OCI-LY7 (cell line): ENCODE measurements around the gene RPS16. TPM values are rescaled to one million over a fixed set of nuclear protein-coding genes. Genes with fewer than 3 reads are reported as not detected.
A peak's percentile ranks its signal among the peaks of the same experiment; 100 is the strongest.

Experiments used
- BruUV-seq: library from RNA; stranded (reverse); fragments of 400-500 nt; replicated peaks from 2 replicates; lab custom pipeline; 2021; lab: Mats Ljungman, UMichigan
- CTCF ChIA-PET: fragments of 300-600 bp; sonication (Branson Sonifier 250); formaldehyde crosslinking; loops from one replicate; lab custom pipeline; 2022; ENCODE audit warnings: antibody characterized with exemption; ENCODE audit not compliant: unreplicated experiment; lab: Charles Lee
- POLR2A ChIA-PET: fragments of 300-600 bp; sonication (Branson Sonifier 250); formaldehyde crosslinking; loops from one replicate; lab custom pipeline; 2022; ENCODE audit warnings: antibody characterized with exemption; lab: Charles Lee
- DNase-seq: peaks from one replicate; pipeline ENCODE4 v3.0.0-alpha.2; 2015; ENCODE audit warnings: low spot score
- H2AFZ ChIP-seq: fragments of 200-600 bp; sonication (generic), shearing (Covaris generic); 2 replicates; pipeline ENCODE4 v1.6.1; 2014; ENCODE audit warnings: mild to moderate bottlenecking, antibody characterized with exemption, low read length, moderate library complexity
- H3K27ac ChIP-seq: fragments of 200-600 bp; sonication (generic); 2 replicates; pipeline ENCODE4 v1.5.1; 2014; ENCODE audit warnings: mixed run types, low read depth, mild to moderate bottlenecking, moderate library complexity, low read length, inconsistent platforms; ENCODE audit not compliant: poor library complexity, severe bottlenecking
- H3K36me3 ChIP-seq: fragments of 200-600 bp; sonication (generic); 2 replicates; pipeline ENCODE4 v1.6.1; 2014; ENCODE audit warnings: mild to moderate bottlenecking, antibody characterized with exemption, low read length, moderate library complexity, mixed read lengths; ENCODE audit not compliant: insufficient read depth
- H3K4me1 ChIP-seq: fragments of 200-600 bp; sonication (generic); 2 replicates; pipeline ENCODE4 v1.5.1; 2014; ENCODE audit warnings: mild to moderate bottlenecking, low read length; ENCODE audit not compliant: insufficient read depth, poor library complexity, severe bottlenecking
- H3K4me2 ChIP-seq: fragments of 200-600 bp; sonication (generic); 2 replicates; pipeline ENCODE4 v1.6.1; 2014; ENCODE audit warnings: mild to moderate bottlenecking, low read length
- H3K4me3 ChIP-seq: fragments of 200-600 bp; sonication (generic); 2 replicates; pipeline ENCODE4 v1.5.1; 2014; ENCODE audit warnings: mild to moderate bottlenecking, low read depth, low read length; ENCODE audit not compliant: poor library complexity, severe bottlenecking
- H3K79me2 ChIP-seq: fragments of 200-600 bp; sonication (generic); 2 replicates; pipeline ENCODE4 v1.6.1; 2016; ENCODE audit warnings: low read depth, mild to moderate bottlenecking, low read length, moderate library complexity, mixed read lengths; ENCODE audit not compliant: insufficient read depth
- H3K9me2 ChIP-seq: fragments of 200-600 bp; sonication (generic); 2 replicates; pipeline ENCODE4 v1.6.1; 2016; ENCODE audit warnings: mild to moderate bottlenecking, low read length, mixed read lengths; ENCODE audit not compliant: insufficient read depth
- H3K9me3 ChIP-seq: fragments of 200-600 bp; sonication (generic); 2 replicates; pipeline ENCODE4 v1.6.1; 2014; ENCODE audit warnings: mild to moderate bottlenecking, mixed run types, low read length, mixed read lengths
- H4K20me1 ChIP-seq: fragments of 200-600 bp; sonication (generic); 2 replicates; pipeline ENCODE4 v1.6.1; 2014; ENCODE audit warnings: mild to moderate bottlenecking, antibody characterized with exemption, low read length, moderate library complexity, mixed read lengths; ENCODE audit not compliant: insufficient read depth
- CTCF ChIP-seq: fragments of 200-600 bp; sonication (generic); conservative IDR thresholded peaks from 2 replicates; pipeline ENCODE4 v1.5.1; 2014; ENCODE audit warnings: mild to moderate bottlenecking, antibody characterized with exemption, low read length, moderate library complexity, mixed read lengths
- EZH2phosphoT487 ChIP-seq: fragments of 200-600 bp; sonication (generic); IDR thresholded peaks from 2 replicates; pipeline ENCODE4 v1.6.1; 2018; ENCODE audit warnings: low read depth, borderline replicate concordance, mild to moderate bottlenecking, mixed run types, antibody characterized with exemption, low read length, moderate library complexity, mixed read lengths
- intact Hi-C: fragments of 100-400 bp; cut with micrococcal nuclease; formaldehyde crosslinking; loops from one replicate; pipeline ENCODE4 v1.10.0; 2022; ENCODE audit not compliant: unreplicated experiment
- total RNA-seq, 2 experiments: library from RNA; depleted of rRNA in 1 of 2; stranded (reverse); fragments of >200 nt in 1 of 2; shearing (Covaris generic) in 1 of 2; gene quantifications; 2 replicates each; pipeline ENCODE4 v1.2.3, GENCODE V29; 2014 to 2022

RPS16 gene
- total RNA-seq, 2 experiments from 2014 or later: 634 to 3,661 TPM

GRCh38 chr19:39474139-39474620 lies 38.4 kb upstream of the RPS16 start:
- Histone ChIP-seq H3K9me2 (no peaks in the 10 kb centered on the region), H3K4me3 (no peak overlapping the region), H2AFZ (no peak overlapping the region), H3K27ac (no peak overlapping the region), H4K20me1 (no peaks in the 10 kb centered on the region), H3K36me3 (peaks cover 80% of the 10 kb centered on the region), H3K4me1 (no peaks in the 10 kb centered on the region), H3K9me3 (no peaks in the 10 kb centered on the region), H3K79me2 (no peaks in the 10 kb centered on the region), H3K4me2 (no peak overlapping the region)
- intact Hi-C loops: loop anchor here (1.0 kb wide), 1 partner anchor 58 kb away; the partner anchor contains the start of gene EID2B
- POLR2A ChIA-PET: no interaction called here
- DNase-seq: peak; percentile 65
- no peak for TF ChIP-seq EZH2phosphoT487
- TF ChIP-seq CTCF: peak; percentile 86
- TSS peak; percentile 58 for BruUV-seq
- CTCF ChIA-PET: interaction anchor here (1.0 to 1.7 kb wide), 3 partner anchors 24 to 58 kb away, joined by 3 to 7 read pairs (median 5); partner anchors contain the start of gene EID2B

GRCh38 chr19:39473443-39473960 lies 37.8 kb upstream of the RPS16 start:
- CTCF ChIA-PET: interaction anchor here (1.0 to 1.7 kb wide), 3 partner anchors 24 to 59 kb away, joined by 3 to 7 read pairs (median 5); partner anchors contain the start of gene EID2B
- DNase-seq: no peak
- intact Hi-C loops: no loop called here
- Histone ChIP-seq H3K27ac (no peak overlapping the region), H2AFZ (no peak overlapping the region), H3K4me1 (no peaks in the 10 kb centered on the region), H3K4me3 (no peak overlapping the region), H3K79me2 (no peaks in the 10 kb centered on the region), H3K4me2 (no peak overlapping the region), H4K20me1 (no peaks in the 10 kb centered on the region), H3K9me3 (no peaks in the 10 kb centered on the region), H3K36me3 (peaks cover 87% of the 10 kb centered on the region), H3K9me2 (no peaks in the 10 kb centered on the region)
- TF ChIP-seq CTCF: no peak
- no peak for TF ChIP-seq EZH2phosphoT487
- POLR2A ChIA-PET: no interaction called here
- no TSS peak for BruUV-seq

GRCh38 chr19:39472746-39473442 lies 37.1 kb upstream of the RPS16 start:
- ChIA-PET CTCF (no interaction called here), POLR2A (no interaction called here)
- Histone ChIP-seq H3K4me1 (no peaks in the 10 kb centered on the region), H3K9me3 (no peaks in the 10 kb centered on the region), H3K79me2 (no peaks in the 10 kb centered on the region), H3K36me3 (peaks cover 93% of the 10 kb centered on the region), H3K4me3 (no peak overlapping the region), H3K4me2 (no peak overlapping the region), H2AFZ (no peak overlapping the region), H3K27ac (no peak overlapping the region), H4K20me1 (no peaks in the 10 kb centered on the region), H3K9me2 (no peaks in the 10 kb centered on the region)
- TF ChIP-seq CTCF (no peak), EZH2phosphoT487 (no peak)
- DNase-seq: no peak
- intact Hi-C loops: no loop called here
- no TSS peak for BruUV-seq
